ENCODE results near the gene RUFY3.
"Not testable (repeated sequence)": the region's sequence is repeated elsewhere in the genome, so short reads cannot be mapped to it uniquely, and the experiment has no call there.

RUFY3 gene, protein sequence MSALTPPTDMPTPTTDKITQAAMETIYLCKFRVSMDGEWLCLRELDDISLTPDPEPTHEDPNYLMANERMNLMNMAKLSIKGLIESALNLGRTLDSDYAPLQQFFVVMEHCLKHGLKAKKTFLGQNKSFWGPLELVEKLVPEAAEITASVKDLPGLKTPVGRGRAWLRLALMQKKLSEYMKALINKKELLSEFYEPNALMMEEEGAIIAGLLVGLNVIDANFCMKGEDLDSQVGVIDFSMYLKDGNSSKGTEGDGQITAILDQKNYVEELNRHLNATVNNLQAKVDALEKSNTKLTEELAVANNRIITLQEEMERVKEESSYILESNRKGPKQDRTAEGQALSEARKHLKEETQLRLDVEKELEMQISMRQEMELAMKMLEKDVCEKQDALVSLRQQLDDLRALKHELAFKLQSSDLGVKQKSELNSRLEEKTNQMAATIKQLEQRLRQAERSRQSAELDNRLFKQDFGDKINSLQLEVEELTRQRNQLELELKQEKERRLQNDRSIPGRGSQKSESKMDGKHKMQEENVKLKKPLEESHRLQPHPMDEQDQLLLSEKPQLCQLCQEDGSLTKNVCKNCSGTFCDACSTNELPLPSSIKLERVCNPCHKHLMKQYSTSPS

DNA sequence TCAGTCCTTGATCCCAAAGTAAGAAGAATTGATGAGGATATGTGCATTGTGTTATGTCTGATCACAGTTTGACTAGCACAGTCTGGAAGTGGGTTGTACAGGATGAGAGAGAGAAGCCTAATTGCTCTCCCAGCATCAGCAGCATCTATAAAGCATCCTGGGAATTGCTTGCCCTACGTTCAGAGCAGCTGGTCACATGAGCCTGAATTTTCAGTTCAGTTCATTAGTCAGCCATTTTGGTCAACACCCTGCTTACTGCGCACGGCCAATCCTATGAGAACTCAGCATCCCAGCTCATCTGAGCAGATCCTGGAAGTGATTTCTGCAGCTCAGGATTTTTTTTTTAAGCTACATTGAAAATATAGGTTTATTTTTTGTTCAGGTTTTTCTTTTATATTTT lies at the start of gene RUFY3:
Gene RUFY3, plus strand, starts transcription at position 218 of the 400 bp plus-strand sequence. CDS start 610 bp downstream, outside the sequence.
- no peaks in the 10 kb centered on the region for H3K27me3 Mint-ChIP-seq
- ATAC-seq (ENCODE audit: low read depth): no peak
- H3K4me3 Mint-ChIP-seq: no peak within 1 kb of the TSS
- no peak for DNase-seq (ENCODE audit: low spot score in 2 of 2)
- no peaks in the 10 kb centered on the region for H3K9me3 Mint-ChIP-seq
- H3K4me1 Mint-ChIP-seq: peaks cover 17% of the 10 kb centered on the region
- H3K27ac Mint-ChIP-seq: no peak within 1 kb of the TSS
- H3K36me3 Mint-ChIP-seq: no peaks in the 10 kb centered on the region

DNA sequence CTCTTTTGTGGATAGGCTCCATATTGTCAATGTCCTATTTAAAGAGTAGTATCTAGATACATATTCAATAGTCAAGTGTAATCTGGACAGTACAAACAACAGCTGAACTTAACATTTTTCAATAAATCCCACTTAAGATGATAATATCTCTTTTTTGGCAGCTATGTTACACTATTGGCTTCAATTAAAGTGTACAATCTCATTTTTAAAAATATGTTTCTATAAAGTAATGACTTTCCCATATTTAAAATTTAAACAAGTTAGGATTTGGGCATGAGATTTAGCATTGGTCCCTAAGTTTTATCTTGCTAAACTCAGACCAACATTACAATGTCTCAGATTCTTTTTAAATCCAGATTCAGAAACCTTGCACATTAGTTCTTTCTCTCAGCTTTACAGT lies 47.6 kb upstream of the RUFY3 start:
- DNase-seq (ENCODE audit: low spot score in 2 of 2) (no peak), ATAC-seq (ENCODE audit: low read depth) (no peak)
- Mint-ChIP-seq H3K4me1 (peaks cover 53% of the 10 kb centered on the region), H3K9me3 (peaks cover 1% of the 10 kb centered on the region), H3K4me3 (no peak overlapping the region), H3K27ac (no peak overlapping the region), H3K36me3 (peaks cover 2% of the 10 kb centered on the region), H3K27me3 (no peaks in the 10 kb centered on the region)

DNA sequence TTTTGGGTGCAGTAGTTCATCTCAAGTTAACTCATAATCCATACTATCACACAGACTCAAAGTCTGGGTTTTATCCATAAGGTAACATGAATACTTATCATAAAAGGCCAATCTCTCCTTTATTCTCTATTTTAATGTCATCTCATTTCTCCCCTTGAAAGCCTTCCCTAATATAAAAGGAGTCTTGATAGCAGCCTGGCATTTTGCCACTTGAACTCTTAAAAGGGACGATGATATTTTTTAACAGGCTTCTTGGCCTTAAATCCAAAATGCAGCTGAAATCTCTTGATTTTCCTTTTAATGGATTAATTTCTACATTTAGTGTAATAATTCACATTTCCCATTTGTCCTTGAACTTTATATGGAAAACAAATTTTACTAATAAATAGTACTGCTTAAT lies 47.0 kb upstream of the RUFY3 start:
- Mint-ChIP-seq H3K4me3 (no peak overlapping the region), H3K9me3 (peaks cover 1% of the 10 kb centered on the region), H3K27ac (no peak overlapping the region), H3K36me3 (peaks cover 2% of the 10 kb centered on the region), H3K4me1 (peaks cover 57% of the 10 kb centered on the region), H3K27me3 (no peaks in the 10 kb centered on the region)
- no peak for ATAC-seq (ENCODE audit: low read depth)
- DNase-seq (ENCODE audit: low spot score in 2 of 2): no peak

DNA sequence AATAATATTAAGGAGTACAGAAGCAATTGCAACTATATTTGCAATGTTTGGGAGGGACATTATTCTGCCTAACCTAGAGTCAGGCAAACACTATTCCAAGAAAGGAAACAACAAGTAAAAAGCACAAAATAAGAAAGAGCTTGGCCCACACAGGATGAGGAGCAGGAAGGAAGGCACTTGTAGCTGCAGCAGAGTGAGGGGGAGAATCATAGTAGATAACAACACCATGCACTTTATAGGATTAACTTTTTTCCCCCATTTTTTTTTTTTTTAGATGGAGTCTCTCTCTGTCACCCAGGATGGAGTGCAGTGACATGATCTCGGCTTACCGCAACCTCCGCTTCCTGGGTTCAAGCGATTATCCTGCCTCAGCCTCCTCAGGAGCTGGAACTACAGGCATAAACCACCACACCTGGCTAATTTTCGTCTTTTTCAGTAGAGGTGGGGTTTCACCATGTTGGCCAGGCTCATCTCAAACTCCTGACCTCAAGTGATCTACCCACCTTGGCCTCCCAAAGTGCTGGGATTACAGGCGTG lies 45.1 kb upstream of the RUFY3 start:
- no peak for ATAC-seq (ENCODE audit: low read depth)
- Mint-ChIP-seq H3K27me3 (no peaks in the 10 kb centered on the region), H3K4me1 (peaks cover 56% of the 10 kb centered on the region), H3K27ac (peak overlapping the region; percentile 81), H3K4me3 (peak overlapping the region; percentile 73), H3K36me3 (peaks cover 2% of the 10 kb centered on the region), H3K9me3 (peaks cover 1% of the 10 kb centered on the region)
- no peak for DNase-seq (ENCODE audit: low spot score in 2 of 2)

DNA sequence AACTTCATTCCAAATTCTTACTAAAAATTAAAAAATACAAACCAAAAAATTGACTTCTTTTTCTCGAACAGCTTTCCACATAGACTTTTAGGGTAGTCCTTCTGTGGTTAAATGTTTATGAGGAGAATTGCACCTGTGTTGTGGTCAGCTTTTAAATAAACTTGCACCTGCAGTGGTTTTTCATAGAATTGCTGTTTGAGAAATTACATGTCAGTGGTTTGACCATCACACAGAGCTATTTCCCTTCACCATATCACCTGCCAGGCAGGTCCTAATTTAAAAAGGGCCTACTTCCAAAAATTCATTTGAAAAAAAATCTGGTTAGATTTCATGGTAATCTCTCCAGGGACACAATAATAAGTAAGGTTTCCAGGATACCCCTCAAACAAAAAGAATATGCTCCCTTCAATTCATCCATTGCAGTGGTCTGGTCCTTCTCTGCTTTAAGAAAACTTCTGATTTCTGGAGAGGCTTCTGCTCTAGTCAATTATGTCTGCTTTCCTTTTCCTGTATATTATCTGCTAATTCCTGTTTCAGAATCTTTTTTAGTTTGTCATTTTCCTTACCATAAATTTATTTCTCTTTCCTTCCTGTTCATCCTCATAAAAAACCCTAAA lies 43.3 kb upstream of the RUFY3 start:
- ATAC-seq (ENCODE audit: low read depth) (peak; percentile 74), DNase-seq (ENCODE audit: low spot score in 2 of 2) (no peak)
- H3K27ac Mint-ChIP-seq: peak overlapping the region; percentile 42
- H3K4me1 Mint-ChIP-seq: peaks cover 53% of the 10 kb centered on the region
- peaks cover 2% of the 10 kb centered on the region for H3K36me3 Mint-ChIP-seq
- H3K4me3 Mint-ChIP-seq: peak overlapping the region; percentile 43
- peaks cover 1% of the 10 kb centered on the region for H3K9me3 Mint-ChIP-seq
- no peaks in the 10 kb centered on the region for H3K27me3 Mint-ChIP-seq

DNA sequence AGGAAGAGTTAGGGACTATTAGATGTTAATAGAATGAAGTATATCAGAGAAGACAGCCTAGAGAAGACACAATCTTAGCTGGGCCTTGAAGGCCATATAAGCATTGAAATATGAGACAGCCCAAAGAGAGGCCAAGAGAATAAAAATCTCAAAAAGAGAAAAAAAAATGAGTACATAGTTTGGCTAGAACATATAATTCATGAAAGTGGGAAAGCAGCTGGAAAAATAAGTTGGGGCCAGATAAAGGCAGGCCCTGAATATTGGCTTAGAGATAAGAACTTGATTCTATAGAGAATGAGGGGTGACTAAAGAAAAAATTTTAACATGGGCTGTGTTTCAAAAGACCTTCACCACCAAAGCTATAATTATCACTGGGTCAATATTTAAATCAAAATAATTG lies 40.8 kb upstream of the RUFY3 start:
- peaks cover 39% of the 10 kb centered on the region for H3K4me1 Mint-ChIP-seq
- H3K27ac Mint-ChIP-seq: peak overlapping the region; percentile 78
- no peak for ATAC-seq (ENCODE audit: low read depth)
- DNase-seq (ENCODE audit: low spot score in 2 of 2): no peak
- peaks cover 2% of the 10 kb centered on the region for H3K36me3 Mint-ChIP-seq
- H3K9me3 Mint-ChIP-seq: peaks cover 1% of the 10 kb centered on the region
- H3K4me3 Mint-ChIP-seq: peak overlapping the region; percentile 74
- H3K27me3 Mint-ChIP-seq: no peaks in the 10 kb centered on the region

DNA sequence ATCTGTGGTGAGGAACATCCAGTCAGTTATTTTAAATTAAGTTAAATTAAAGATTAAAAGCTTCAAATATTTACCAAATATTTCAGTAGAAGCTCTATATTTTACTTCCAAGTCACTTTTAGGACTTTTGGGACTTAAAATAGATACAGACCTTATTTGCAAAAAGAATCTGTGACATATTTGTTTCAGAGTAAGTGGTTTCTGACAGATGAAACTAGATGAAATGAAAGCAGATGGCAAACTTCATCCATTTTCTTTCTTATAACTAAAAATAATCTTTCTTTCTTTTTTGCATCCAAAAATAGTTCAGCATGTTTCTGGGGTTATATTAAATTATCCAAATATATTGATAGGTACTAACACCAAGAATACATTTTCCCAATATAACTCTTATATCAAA lies 40.1 kb upstream of the RUFY3 start:
- H3K27me3 Mint-ChIP-seq: no peaks in the 10 kb centered on the region
- H3K9me3 Mint-ChIP-seq: no peaks in the 10 kb centered on the region
- no peak overlapping the region for H3K4me3 Mint-ChIP-seq
- DNase-seq (ENCODE audit: low spot score in 2 of 2) (no peak), ATAC-seq (ENCODE audit: low read depth) (no peak)
- peaks cover 32% of the 10 kb centered on the region for H3K4me1 Mint-ChIP-seq
- no peaks in the 10 kb centered on the region for H3K36me3 Mint-ChIP-seq
- no peak overlapping the region for H3K27ac Mint-ChIP-seq

DNA sequence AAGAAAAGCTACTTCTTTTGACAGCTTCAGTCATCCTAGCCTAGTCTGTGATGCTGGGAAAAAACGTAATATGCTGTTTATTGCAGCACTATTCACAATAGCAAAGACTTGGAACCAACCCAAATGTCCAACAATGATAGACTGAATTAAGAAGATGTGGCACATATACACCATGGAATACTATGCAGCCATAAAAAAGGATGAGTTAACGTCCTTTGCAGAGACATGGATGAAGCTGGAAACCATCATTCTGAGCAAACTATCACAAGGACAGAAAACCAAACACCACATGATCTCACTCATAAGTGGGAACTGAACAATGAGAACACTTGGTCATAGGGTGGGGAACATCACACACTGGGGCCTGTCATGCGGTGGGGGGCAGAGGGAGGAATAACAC lies 39.6 kb upstream of the RUFY3 start:
- not testable (repeated sequence) for H3K36me3 Mint-ChIP-seq; H3K27ac Mint-ChIP-seq; H3K4me3 Mint-ChIP-seq; DNase-seq (ENCODE audit: low spot score in 2 of 2); H3K9me3 Mint-ChIP-seq; ATAC-seq (ENCODE audit: low read depth); H3K27me3 Mint-ChIP-seq
- H3K4me1 Mint-ChIP-seq: peaks cover 28% of the 10 kb centered on the region

DNA sequence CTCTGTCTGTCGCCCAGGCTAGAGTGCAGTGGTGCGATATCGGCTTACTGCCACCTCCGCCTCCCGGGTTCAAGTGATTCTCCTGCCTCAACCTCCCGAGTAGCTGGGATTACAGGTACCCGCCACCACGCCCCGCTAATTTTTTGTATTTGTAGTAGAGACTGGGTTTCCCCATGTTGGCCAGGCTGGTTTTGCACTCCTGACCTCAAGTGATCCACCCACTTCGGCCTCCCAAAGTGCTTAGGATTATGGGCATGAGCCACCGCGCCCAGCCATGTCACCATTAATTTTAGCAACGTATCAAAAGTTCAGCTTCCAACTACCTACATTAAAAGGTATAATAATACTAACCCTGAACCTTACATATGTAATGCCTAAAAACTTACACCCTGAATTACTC lies 34.4 kb upstream of the RUFY3 start:
- H3K4me3 Mint-ChIP-seq: peak overlapping the region; percentile 89
- peaks cover 7% of the 10 kb centered on the region for H3K36me3 Mint-ChIP-seq
- no peaks in the 10 kb centered on the region for H3K9me3 Mint-ChIP-seq
- DNase-seq (ENCODE audit: low spot score in 2 of 2): no peak
- no peaks in the 10 kb centered on the region for H3K27me3 Mint-ChIP-seq
- peaks cover 26% of the 10 kb centered on the region for H3K4me1 Mint-ChIP-seq
- no peak for ATAC-seq (ENCODE audit: low read depth)
- H3K27ac Mint-ChIP-seq: peak overlapping the region; percentile 99

DNA sequence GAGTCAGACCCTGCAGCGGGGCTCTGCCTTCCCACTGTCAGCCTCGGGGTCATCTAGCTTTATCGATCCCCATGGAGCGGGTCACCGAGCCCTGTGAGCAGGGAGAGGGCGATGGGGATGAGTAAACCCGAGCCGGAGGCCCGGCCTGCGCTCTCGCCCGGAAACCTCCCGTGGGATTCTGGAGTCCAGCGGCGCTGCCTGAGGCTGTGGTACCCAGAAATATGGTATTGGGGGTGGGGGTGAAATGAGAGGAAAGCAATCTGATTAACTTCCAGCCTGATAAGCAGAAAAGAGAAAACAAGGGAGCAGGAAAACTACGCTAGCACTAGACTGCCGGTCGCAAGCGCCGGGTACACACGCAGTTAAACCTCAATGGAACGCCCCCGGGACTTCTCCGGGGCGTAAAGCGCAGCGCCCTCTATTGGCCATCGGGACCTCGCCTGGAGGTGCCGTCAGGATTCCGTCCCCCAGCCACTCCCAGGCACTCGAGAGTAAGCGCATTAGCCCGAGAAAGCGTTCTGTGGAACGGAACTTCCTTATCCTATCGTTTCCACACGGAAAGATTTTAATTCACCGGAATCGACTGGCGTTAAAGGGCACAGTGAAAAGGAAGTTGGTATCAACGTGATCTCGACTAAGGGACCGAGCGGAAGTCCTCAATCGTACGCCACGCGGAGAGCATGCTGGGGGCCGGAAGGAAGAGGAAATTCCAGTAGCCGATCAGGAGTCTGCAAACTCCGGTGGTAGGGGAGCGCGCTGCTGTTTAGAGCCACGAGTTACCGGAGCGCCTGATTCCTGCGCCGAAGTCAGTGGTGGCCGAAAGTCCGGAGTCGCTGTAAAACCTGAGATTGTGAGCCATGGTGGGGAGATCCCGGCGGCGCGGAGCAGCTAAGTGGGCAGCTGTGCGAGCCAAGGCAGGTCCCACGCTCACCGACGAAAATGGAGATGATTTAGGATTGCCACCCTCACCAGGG lies 33.7 kb upstream of the RUFY3 start, which contains the start of gene UTP3:
Gene UTP3, plus strand, starts transcription at position 712 of the 974 bp plus-strand sequence. Its CDS starts 146 bp downstream, at position 858.
- Mint-ChIP-seq H3K4me1 (peaks cover 25% of the 10 kb centered on the region), H3K4me3 (peak within 1 kb of the TSS; percentile 89)
- DNase-seq (ENCODE audit: low spot score in 2 of 2): peak; percentile 89 to 93

DNA sequence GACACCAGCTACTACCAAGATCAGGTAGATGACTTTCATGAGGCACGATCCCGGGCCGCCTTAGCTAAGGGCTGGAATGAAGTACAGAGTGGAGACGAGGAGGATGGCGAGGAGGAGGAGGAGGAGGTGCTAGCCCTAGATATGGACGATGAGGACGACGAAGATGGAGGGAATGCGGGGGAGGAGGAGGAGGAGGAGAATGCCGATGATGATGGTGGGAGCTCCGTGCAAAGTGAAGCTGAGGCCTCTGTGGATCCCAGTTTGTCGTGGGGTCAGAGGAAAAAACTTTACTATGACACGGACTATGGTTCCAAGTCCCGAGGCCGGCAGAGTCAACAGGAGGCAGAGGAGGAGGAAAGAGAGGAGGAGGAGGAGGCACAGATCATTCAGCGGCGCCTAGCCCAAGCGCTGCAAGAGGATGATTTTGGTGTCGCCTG lies 33.0 kb upstream of the RUFY3 start:
- H3K4me1 Mint-ChIP-seq: peaks cover 23% of the 10 kb centered on the region
- ATAC-seq (ENCODE audit: low read depth) (no peak), DNase-seq (ENCODE audit: low spot score in 2 of 2) (no peak)
- H3K4me3 Mint-ChIP-seq: peak overlapping the region; percentile 89
- H3K9me3 Mint-ChIP-seq: no peaks in the 10 kb centered on the region
- peaks cover 7% of the 10 kb centered on the region for H3K36me3 Mint-ChIP-seq
- peak overlapping the region; percentile 99 for H3K27ac Mint-ChIP-seq
- no peaks in the 10 kb centered on the region for H3K27me3 Mint-ChIP-seq

More for the DNA sequence above, 33.7 kb upstream of the RUFY3 start, which contains the start of gene UTP3:
- Mint-ChIP-seq H3K27ac (peak within 1 kb of the TSS; percentile 99), H3K27me3 (no peaks in the 10 kb centered on the region), H3K36me3 (peaks cover 7% of the 10 kb centered on the region), H3K9me3 (no peaks in the 10 kb centered on the region)
- ATAC-seq (ENCODE audit: low read depth): peak; percentile 87

DNA sequence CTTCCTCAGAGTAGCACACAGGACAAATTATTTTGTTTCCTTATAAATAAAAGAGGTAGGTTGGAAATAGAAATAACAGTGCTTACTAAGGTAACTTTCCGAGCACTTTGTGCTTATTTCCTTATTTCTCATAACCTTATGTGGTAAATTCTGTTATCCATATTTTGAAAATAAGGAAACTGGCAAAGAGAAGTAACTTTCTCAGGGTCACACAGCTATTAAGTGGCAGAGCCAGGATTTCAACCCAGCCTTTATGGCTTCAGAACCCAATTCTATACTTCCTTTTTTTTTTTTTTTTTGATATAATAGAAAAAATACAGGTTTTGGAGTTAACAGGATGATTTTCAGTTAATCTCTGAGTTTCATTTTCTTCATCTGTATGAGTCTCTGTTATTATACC lies 30.1 kb upstream of the RUFY3 start:
- no peak overlapping the region for H3K4me3 Mint-ChIP-seq
- peaks cover 23% of the 10 kb centered on the region for H3K4me1 Mint-ChIP-seq
- H3K9me3 Mint-ChIP-seq: no peaks in the 10 kb centered on the region
- no peaks in the 10 kb centered on the region for H3K27me3 Mint-ChIP-seq
- no peak overlapping the region for H3K27ac Mint-ChIP-seq
- no peak for DNase-seq (ENCODE audit: low spot score in 2 of 2)
- peaks cover 7% of the 10 kb centered on the region for H3K36me3 Mint-ChIP-seq
- ATAC-seq (ENCODE audit: low read depth): no peak

DNA sequence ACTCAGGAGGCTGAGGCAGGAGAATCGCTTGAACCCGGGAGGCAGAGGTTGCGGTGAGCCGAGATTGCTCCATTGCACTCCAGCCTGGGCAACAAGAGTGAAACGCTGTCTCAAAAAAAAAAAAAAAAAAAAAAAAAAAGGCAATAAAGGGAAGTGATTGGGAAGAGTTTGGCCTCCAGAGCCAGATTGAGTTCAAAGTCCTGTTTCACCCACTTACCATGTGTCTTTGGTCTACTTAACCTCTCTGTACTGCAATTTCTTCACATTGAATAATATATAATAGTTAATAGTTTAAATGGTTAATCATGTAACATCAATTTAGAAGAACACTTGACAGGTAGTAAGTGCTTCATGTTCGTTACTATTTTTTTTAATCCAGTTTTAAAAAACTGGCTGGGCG lies 27.1 kb upstream of the RUFY3 start:
- H3K27ac Mint-ChIP-seq; H3K4me3 Mint-ChIP-seq; DNase-seq (ENCODE audit: low spot score in 2 of 2); H3K9me3 Mint-ChIP-seq; ATAC-seq (ENCODE audit: low read depth); H3K27me3 Mint-ChIP-seq; H3K36me3 Mint-ChIP-seq: not testable (repeated sequence)
- H3K4me1 Mint-ChIP-seq: peaks cover 12% of the 10 kb centered on the region
